H54 (cell line): ENCODE measurements around the gene TMEM52.
A peak's percentile ranks its signal among the peaks of the same experiment; 100 is the strongest.

Source experiments
- DNase-seq: peaks from one replicate; pipeline ENCODE4 v3.0.0; 2011; ENCODE audit warnings: low spot score, mixed read lengths; ENCODE audit not compliant: insufficient read length
- FAIRE-seq: peaks from 3 replicates; lab custom pipeline; 2011; peaks lifted over from hg19 to GRCh38; lab: Jason Lieb, UNC
- POLR2A ChIP-seq: IDR thresholded peaks from 2 replicates; pipeline ENCODE4 v1.6.1; 2011; ENCODE audit warnings: low read depth, mild to moderate bottlenecking, low read length

Gene TMEM52

GRCh38 chr1:1920608-1921458, 1.8 kb upstream of the TMEM52 start:
- DNase-seq, result no peak
- FAIRE-seq, result no peak
- TF ChIP-seq POLR2A, result no peak

GRCh38 chr1:1920057-1920607, 1.1 kb upstream of the TMEM52 start:
- no peak for TF ChIP-seq POLR2A
- FAIRE-seq (no peak), DNase-seq (no peak)

- DNase-seq, result peak; percentile 87
- TF ChIP-seq POLR2A, result no peak
- peak; percentile 66 for FAIRE-seq
These were observed 401 bp upstream of the TMEM52 start for GRCh38 chr1:1919304-1920056.

GRCh38 chr1:1917995-1918900, 831 bp downstream of the TMEM52 start:
- no peak for DNase-seq
- TF ChIP-seq POLR2A, result no peak
- no peak for FAIRE-seq

GRCh38 chr1:1917304-1917976, 1.6 kb downstream of the TMEM52 start:
- DNase-seq (no peak), FAIRE-seq (no peak)
- TF ChIP-seq POLR2A, result no peak

GRCh38 chr1:1916851-1917251, 2.2 kb downstream of the TMEM52 start:
- no peak for TF ChIP-seq POLR2A
- no peak for FAIRE-seq

GRCh38 chr1:1915911-1916840, 2.9 kb downstream of the TMEM52 start:
- DNase-seq (no peak), FAIRE-seq (no peak)
- no peak for TF ChIP-seq POLR2A

More at GRCh38 chr1:1916851-1917251, 2.2 kb downstream of the TMEM52 start:
- DNase-seq, result no peak

- TF ChIP-seq POLR2A, result no peak
- no peak for FAIRE-seq
These were observed 3.9 kb downstream of the TMEM52 start, which contains the start of gene CALML6 for GRCh38 chr1:1914971-1915692. Gene CALML6 (plus strand): TSS chr1:1915260. CDS start chr1:1915281, 21 bp downstream.

GRCh38 chr1:1914101-1914970, 4.7 kb downstream of the TMEM52 start:
- DNase-seq (no peak), FAIRE-seq (no peak)
- TF ChIP-seq POLR2A, result no peak

More at GRCh38 chr1:1914971-1915692, 3.9 kb downstream of the TMEM52 start, which contains the start of gene CALML6:
- no peak for DNase-seq
